DOHH2 (cell line): ENCODE results near the gene TNPO2.

Source experiments
- H3F3A ChIP-seq: fragments of 200-600 bp; sonication (generic), shearing (Covaris generic); 2 replicates; pipeline ENCODE4 v1.6.0; 2016; ENCODE audit warnings: antibody characterized with exemption, mild to moderate bottlenecking; ENCODE audit not compliant: control insufficient read depth, insufficient read depth
- H3K27ac ChIP-seq: fragments of 200-600 bp; sonication (generic); 2 replicates; pipeline ENCODE4 v1.5.1; 2014; ENCODE audit warnings: low read depth, mild to moderate bottlenecking, low read length, moderate library complexity
- H3K27me3 ChIP-seq: fragments of 200-600 bp; sonication (generic); 2 replicates; pipeline ENCODE4 v1.6.1; 2014; ENCODE audit warnings: mild to moderate bottlenecking, low read length, mixed read lengths; ENCODE audit not compliant: control insufficient read depth
- H3K36me3 ChIP-seq: fragments of 200-600 bp; sonication (generic); 2 replicates; pipeline ENCODE4 v1.6.1; 2014; ENCODE audit warnings: mild to moderate bottlenecking, low read length, moderate library complexity, mixed read lengths; ENCODE audit not compliant: control insufficient read depth
- H3K4me1 ChIP-seq: fragments of 200-600 bp; sonication (generic); 2 replicates; pipeline ENCODE4 v1.6.1; 2014; ENCODE audit warnings: mild to moderate bottlenecking, low read length, mixed read lengths; ENCODE audit not compliant: control insufficient read depth
- H3K4me2 ChIP-seq: fragments of 200-600 bp; sonication (generic); 2 replicates; pipeline ENCODE4 v1.6.0; 2014; ENCODE audit warnings: mild to moderate bottlenecking, low read length, moderate library complexity
- H3K4me3 ChIP-seq: fragments of 200-600 bp; sonication (generic); 2 replicates; pipeline ENCODE4 v1.5.1; 2014; ENCODE audit warnings: mild to moderate bottlenecking, low read length, mixed read lengths
- H3K79me2 ChIP-seq: fragments of 200-600 bp; sonication (generic); 2 replicates; pipeline ENCODE4 v1.6.1; 2014; ENCODE audit warnings: mild to moderate bottlenecking, low read length, mixed read lengths; ENCODE audit not compliant: control insufficient read depth
- H3K9me2 ChIP-seq: fragments of 200-600 bp; sonication (generic); replicated peaks from 2 replicates; pipeline ENCODE4 v1.6.1; 2014; ENCODE audit warnings: mild to moderate bottlenecking, low read length, mixed read lengths; ENCODE audit not compliant: control insufficient read depth
- H3K9me3 ChIP-seq: fragments of 200-600 bp; sonication (generic); 2 replicates; pipeline ENCODE4 v1.6.1; 2014; ENCODE audit warnings: antibody characterized with exemption, low read length, mixed read lengths; ENCODE audit not compliant: control insufficient read depth, insufficient read depth
- H4K20me1 ChIP-seq: fragments of 200-600 bp; sonication (generic); 2 replicates; pipeline ENCODE4 v1.6.0; 2014; ENCODE audit warnings: low read depth, mild to moderate bottlenecking, antibody characterized with exemption, low read length, moderate library complexity; ENCODE audit not compliant: control insufficient read depth, insufficient read depth
- CTCF ChIP-seq: fragments of 200-600 bp; sonication (generic); IDR thresholded peaks from one replicate; pipeline ENCODE4 v1.5.1; 2014; ENCODE audit warnings: antibody characterized with exemption, mild to moderate bottlenecking, low read depth, low read length; ENCODE audit not compliant: poor library complexity, severe bottlenecking
- EZH2phosphoT487 ChIP-seq: fragments of 200-600 bp; sonication (generic); IDR thresholded peaks from 2 replicates; pipeline ENCODE4 v1.6.1; 2017; ENCODE audit warnings: borderline replicate concordance, mild to moderate bottlenecking, antibody characterized with exemption, low read length, moderate library complexity, mixed read lengths

Gene TNPO2

GRCh38 chr19:12705654-12706331, 17.9 kb downstream of the TNPO2 start:
- peaks cover 12% of the 10 kb centered on the region for H3K4me1 ChIP-seq
- H3K27me3 ChIP-seq, result no peaks in the 10 kb centered on the region
- no peak overlapping the region for H3K4me3 ChIP-seq
- peaks cover 2% of the 10 kb centered on the region; the same call in 1 of the 2 replicates for H3F3A ChIP-seq
- peaks cover 8% of the 10 kb centered on the region for H3K79me2 ChIP-seq
- no peak overlapping the region for H3K27ac ChIP-seq
- peaks cover 91% of the 10 kb centered on the region for H3K36me3 ChIP-seq
- no peaks in the 10 kb centered on the region for H3K9me2 ChIP-seq
- TF ChIP-seq EZH2phosphoT487 (no peak), CTCF (no peak)
- no peaks in the 10 kb centered on the region for H3K9me3 ChIP-seq
- no peak overlapping the region for H3K4me2 ChIP-seq
- peaks cover 5% of the 10 kb centered on the region; the same call in 1 of the 2 replicates for H4K20me1 ChIP-seq

- Histone ChIP-seq H3K27me3 (no peaks in the 10 kb centered on the region), H3K36me3 (peaks cover 89% of the 10 kb centered on the region)
Observed at GRCh38 chr19:12705169-12705568, 18.6 kb downstream of the TNPO2 start.

GRCh38 chr19:12703046-12703445, 20.7 kb downstream of the TNPO2 start:
- peaks cover 15% of the 10 kb centered on the region for H3F3A ChIP-seq
- no peak overlapping the region for H3K4me3 ChIP-seq
- H4K20me1 ChIP-seq, result peaks cover 5% of the 10 kb centered on the region; the same call in 1 of the 2 replicates
- no peaks in the 10 kb centered on the region for H3K27me3 ChIP-seq
- H3K9me2 ChIP-seq, result no peaks in the 10 kb centered on the region
- no peak overlapping the region for H3K27ac ChIP-seq
- 0 out of 2 replicates have a peak overlapping the region, but pooled peaks have one; percentile 8 for H3K4me2 ChIP-seq
- H3K9me3 ChIP-seq, result no peaks in the 10 kb centered on the region
- H3K36me3 ChIP-seq, result peaks cover 81% of the 10 kb centered on the region
- TF ChIP-seq CTCF, result no peak
- no peak for TF ChIP-seq EZH2phosphoT487
- peaks cover 5% of the 10 kb centered on the region for H3K79me2 ChIP-seq
- peaks cover 19% of the 10 kb centered on the region for H3K4me1 ChIP-seq

More at GRCh38 chr19:12705169-12705568, 18.6 kb downstream of the TNPO2 start:
- no peak for TF ChIP-seq EZH2phosphoT487
- no peak for TF ChIP-seq CTCF
- H3K9me3 ChIP-seq, result no peaks in the 10 kb centered on the region
- no peak overlapping the region for H3K4me3 ChIP-seq
- H3K4me2 ChIP-seq, result no peak overlapping the region
- H3F3A ChIP-seq, result peaks cover 2% of the 10 kb centered on the region; the same call in 1 of the 2 replicates
- H3K79me2 ChIP-seq, result peaks cover 7% of the 10 kb centered on the region
- no peaks in the 10 kb centered on the region for H3K9me2 ChIP-seq
- no peak overlapping the region for H3K27ac ChIP-seq
- peaks cover 5% of the 10 kb centered on the region; the same call in 1 of the 2 replicates for H4K20me1 ChIP-seq
- H3K4me1 ChIP-seq, result peaks cover 12% of the 10 kb centered on the region
